PC-9 (cell line): Measurements from ENCODE around the gene PNMA8C. TPM values are rescaled to one million over a fixed set of nuclear protein-coding genes. Genes with fewer than 3 reads are reported as not detected.

Experiments
- BruUV-seq: library from RNA; stranded (reverse); fragments of 400-500 nt; replicated peaks from 2 replicates; lab custom pipeline; 2021; lab: Mats Ljungman, UMichigan
- CTCF ChIA-PET: fragments of 300-600 bp; sonication (Branson Sonifier 250); formaldehyde crosslinking; loops from one replicate; lab custom pipeline; 2022; ENCODE audit warnings: antibody characterized with exemption; lab: Charles Lee
- POLR2A ChIA-PET: fragments of 300-600 bp; sonication (Branson Sonifier 250); formaldehyde crosslinking; loops from one replicate; lab custom pipeline; 2022; ENCODE audit warnings: antibody characterized with exemption; ENCODE audit not compliant: unreplicated experiment; lab: Charles Lee
- DNase-seq, 2 experiments: peaks; one replicate each; pipeline versions ENCODE4 v3.0.0 to v3.0.0-alpha.2; 2015 to 2022; ENCODE audit warnings: mixed read lengths in 1 of 2
- H2AFZ ChIP-seq: fragments of 200-600 bp; sonication (generic); 2 replicates; pipeline ENCODE4 v1.8.1; 2017; ENCODE audit warnings: antibody characterized with exemption
- H3F3A ChIP-seq: fragments of 200-600 bp; sonication (generic); 2 replicates; pipeline ENCODE4 v1.8.1; 2017; ENCODE audit warnings: antibody characterized with exemption, mild to moderate bottlenecking, low read depth; ENCODE audit not compliant: insufficient read depth
- H3K27ac ChIP-seq: fragments of 200-600 bp; sonication (generic); 2 replicates; pipeline ENCODE4 v1.6.1; 2016; ENCODE audit warnings: mixed run types
- H3K27me3 ChIP-seq: fragments of 200-600 bp; sonication (generic); 2 replicates; pipeline ENCODE4 v1.6.1; 2016; ENCODE audit warnings: low read depth, mixed run types; ENCODE audit not compliant: insufficient read depth
- H3K36me3 ChIP-seq: fragments of 200-600 bp; sonication (generic); 2 replicates; pipeline ENCODE4 v1.6.1; 2016; ENCODE audit warnings: low read depth, mixed run types
- H3K4me1 ChIP-seq: fragments of 200-600 bp; sonication (generic); replicated peaks from 2 replicates; pipeline ENCODE4 v1.6.1; 2016; ENCODE audit warnings: mixed run types; ENCODE audit not compliant: insufficient read depth
- H3K4me2 ChIP-seq: fragments of 200-600 bp; sonication (generic); 2 replicates; pipeline ENCODE4 v1.6.1; 2017; ENCODE audit warnings: mixed run types
- H3K4me3 ChIP-seq: fragments of 200-600 bp; sonication (generic); 2 replicates; pipeline ENCODE4 v1.6.1; 2016; ENCODE audit warnings: mixed run types
- H3K79me2 ChIP-seq: fragments of 200-600 bp; sonication (generic); 2 replicates; pipeline ENCODE4 v1.6.1; 2017; ENCODE audit warnings: low read depth, mixed run types
- H3K9me2 ChIP-seq: fragments of 200-600 bp; sonication (generic); 2 replicates; pipeline ENCODE4 v1.8.1; 2017; ENCODE audit warnings: mild to moderate bottlenecking; ENCODE audit not compliant: insufficient read depth
- H3K9me3 ChIP-seq: fragments of 200-600 bp; sonication (generic); 2 replicates; pipeline ENCODE4 v1.8.1; 2016; ENCODE audit warnings: low read depth; ENCODE audit not compliant: insufficient read depth
- H4K20me1 ChIP-seq: fragments of 200-600 bp; sonication (generic); 2 replicates; pipeline ENCODE4 v1.8.1; 2017; ENCODE audit not compliant: insufficient read depth
- CTCF ChIP-seq: fragments of 200-600 bp; sonication (generic); conservative IDR thresholded peaks from 2 replicates; pipeline ENCODE4 v1.6.1; 2017; ENCODE audit warnings: mixed run types, antibody characterized with exemption, mild to moderate bottlenecking, moderate library complexity
- EZH2 ChIP-seq: fragments of 200-600 bp; sonication (generic); IDR thresholded peaks from 2 replicates; pipeline ENCODE4 v1.8.0; 2017; ENCODE audit warnings: antibody characterized with exemption, low read depth
- intact Hi-C: fragments of 100-400 bp; cut with micrococcal nuclease; formaldehyde crosslinking; loops from one replicate; pipeline ENCODE4 v1.10.0; 2022; ENCODE audit not compliant: unreplicated experiment
- total RNA-seq: library from RNA; stranded (reverse); gene quantifications from 2 replicates; pipeline ENCODE4 v1.2.3, GENCODE V29; 2021

The PNMA8C gene
- total RNA-seq, 1 experiment from 2014 or later: not detected

DNA sequence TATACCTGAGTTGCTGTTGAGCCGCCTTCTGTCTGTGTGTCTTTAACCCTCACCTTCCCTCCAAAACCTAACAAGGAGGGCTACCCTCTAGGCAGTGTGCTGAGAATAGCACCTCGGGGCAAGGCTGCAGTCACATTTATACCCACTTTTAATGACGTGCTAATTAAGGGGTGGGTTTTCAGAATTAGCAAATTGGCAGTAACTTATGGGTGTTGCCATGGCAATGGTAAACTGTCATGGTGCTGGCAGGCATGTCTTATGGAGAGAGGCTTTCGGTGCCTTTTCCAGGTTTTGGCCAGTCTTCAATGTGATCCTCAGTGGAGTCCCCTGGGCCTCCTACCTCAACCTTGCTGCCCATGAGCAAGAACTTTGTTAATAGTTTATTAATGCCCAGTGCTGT, 43.9 kb upstream of the PNMA8C start:
- H3K27me3 ChIP-seq: peaks cover 64% of the 10 kb centered on the region
- peaks cover 4% of the 10 kb centered on the region; the same call in 1 of the 2 replicates for H3F3A ChIP-seq
- TF ChIP-seq CTCF (no peak), EZH2 (no peak)
- POLR2A ChIA-PET: no interaction called here
- H3K79me2 ChIP-seq: no peaks in the 10 kb centered on the region
- no peak for DNase-seq
- H3K4me3 ChIP-seq: no peak overlapping the region
- H3K27ac ChIP-seq: no peak overlapping the region
- intact Hi-C loops: no loop called here
- no peak overlapping the region for H3K4me2 ChIP-seq
- no peaks in the 10 kb centered on the region for H3K9me2 ChIP-seq
- H3K9me3 ChIP-seq: no peaks in the 10 kb centered on the region
- no peaks in the 10 kb centered on the region for H3K36me3 ChIP-seq
- H4K20me1 ChIP-seq: no peaks in the 10 kb centered on the region
- H3K4me1 ChIP-seq: 0 out of 2 replicates have a peak, but pooled peaks cover 5% of the 10 kb centered on the region
- H2AFZ ChIP-seq: no peak overlapping the region
- BruUV-seq: no TSS peak
- CTCF ChIA-PET: no interaction called here

- Histone ChIP-seq H3K27ac (no peak overlapping the region), H3K4me2 (no peak overlapping the region), H3K36me3 (no peaks in the 10 kb centered on the region), H3K27me3 (peaks cover 70% of the 10 kb centered on the region), H3K9me3 (no peaks in the 10 kb centered on the region), H4K20me1 (no peaks in the 10 kb centered on the region), H2AFZ (no peak overlapping the region), H3K79me2 (no peaks in the 10 kb centered on the region), H3F3A (peaks cover 4% of the 10 kb centered on the region; the same call in 1 of the 2 replicates), H3K4me1 (0 out of 2 replicates have a peak, but pooled peaks cover 5% of the 10 kb centered on the region), H3K9me2 (no peaks in the 10 kb centered on the region), H3K4me3 (no peak overlapping the region)
- ChIA-PET POLR2A (no interaction called here), CTCF (no interaction called here)
- BruUV-seq: no TSS peak
- intact Hi-C loops: no loop called here
- no peak for DNase-seq
- TF ChIP-seq EZH2 (no peak), CTCF (no peak)
Measured at GRCh38 chr19:46471811-46472543, 43.2 kb upstream of the PNMA8C start.

DNA sequence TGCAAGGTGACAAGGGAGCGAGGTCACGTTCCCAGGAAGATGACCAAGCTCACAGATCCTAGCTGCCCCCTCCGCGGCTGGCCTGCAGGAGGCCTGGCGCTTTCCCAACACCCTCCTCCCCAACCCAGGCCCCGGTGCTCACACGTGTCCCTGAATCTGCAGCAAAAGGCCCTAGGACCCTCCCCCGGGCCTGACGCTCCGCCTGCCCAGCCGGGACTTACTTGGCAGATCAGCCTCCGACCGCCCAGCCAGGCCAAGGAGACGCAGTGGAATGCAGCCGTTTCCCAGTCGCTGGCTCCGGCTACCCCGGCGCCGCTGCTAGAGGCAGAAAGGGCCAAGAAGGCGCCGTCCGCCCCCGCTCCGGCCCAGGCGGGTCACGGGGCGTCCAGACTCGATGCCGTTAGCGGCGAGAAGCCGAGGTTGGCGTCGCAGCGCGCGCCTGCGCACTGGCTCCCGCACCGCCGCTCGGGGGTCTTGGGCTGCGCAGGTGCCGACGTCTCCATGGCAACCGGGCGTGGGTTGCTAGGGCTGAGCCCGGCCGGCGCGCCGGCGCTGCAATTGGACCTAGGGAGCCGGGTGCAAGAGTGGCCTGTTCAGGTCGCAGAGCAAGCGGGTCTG, 42.5 kb upstream of the PNMA8C start, which contains the start of gene PNMA8A:
Gene PNMA8A (minus strand): TSS at position 448 of the 618 bp plus-strand sequence. CDS start 528 bp downstream, outside the sequence.
- Histone ChIP-seq H3K27me3 (peaks cover 78% of the 10 kb centered on the region), H2AFZ (no peak within 1 kb of the TSS), H3K4me3 (no peak within 1 kb of the TSS), H3K79me2 (no peaks in the 10 kb centered on the region), H3F3A (peaks cover 6% of the 10 kb centered on the region), H3K9me3 (no peaks in the 10 kb centered on the region), H3K9me2 (no peaks in the 10 kb centered on the region), H3K36me3 (no peaks in the 10 kb centered on the region), H4K20me1 (no peaks in the 10 kb centered on the region), H3K4me2 (no peak within 1 kb of the TSS), H3K27ac (no peak within 1 kb of the TSS), H3K4me1 (0 out of 2 replicates have a peak, but pooled peaks cover 9% of the 10 kb centered on the region)
- ChIA-PET POLR2A (no interaction called here), CTCF (no interaction called here)
- TF ChIP-seq EZH2 (no peak), CTCF (no peak)
- no TSS peak for BruUV-seq
- intact Hi-C loops: no loop called here
- no peak for DNase-seq
